Ascending aorta (tissue), 2 donors: Measurements from ENCODE around the gene OR10H2. TPM values are rescaled to one million over a fixed set of nuclear protein-coding genes. Genes with fewer than 3 reads are reported as not detected.
"Not testable (repeated sequence)": the region's sequence is repeated elsewhere in the genome, so short reads cannot be mapped to it uniquely, and the experiment has no call there.

Experiments
- DNase-seq, 2 donors: peaks; one replicate each; pipeline ENCODE4 v3.0.0-alpha.2; 2019; ENCODE audit warnings: low spot score in 2 of 2
- H3K27ac ChIP-seq, 2 donors: fragments of 200-600 bp; sonication (generic); one replicate each; pipeline ENCODE4 v1.5.1; 2016 to 2017; ENCODE audit warnings: mild to moderate bottlenecking in 1 of 2
- H3K27me3 ChIP-seq: fragments of 200-600 bp; sonication (generic); one replicate; pipeline ENCODE4 v1.5.1; 2017
- H3K36me3 ChIP-seq, 2 donors: fragments of 200-600 bp; sonication (generic); one replicate each; pipeline ENCODE4 v1.5.1; 2016
- H3K4me1 ChIP-seq, 2 donors: fragments of 200-600 bp; sonication (generic); one replicate each; pipeline ENCODE4 v1.5.1; 2016 to 2017; ENCODE audit warnings: mild to moderate bottlenecking in 1 of 2
- H3K4me3 ChIP-seq, 2 donors: fragments of 200-600 bp; sonication (generic); one replicate each; pipeline ENCODE4 v1.5.1; 2016 to 2017; ENCODE audit warnings: mild to moderate bottlenecking in 1 of 2
- H3K9me3 ChIP-seq, 2 donors: fragments of 200-600 bp; sonication (generic); one replicate each; pipeline ENCODE4 v1.5.1; 2016
- intact Hi-C: fragments of 100-400 bp; cut with DNase I; formaldehyde crosslinking; loops from one replicate; pipeline ENCODE4 v1.15.1; 2023
- total RNA-seq: library from RNA; depleted of rRNA; stranded (reverse); fragments of >200 nt; gene quantifications from one replicate; pipeline ENCODE4 v1.1.0, GENCODE V29; 2016
- TF ChIP-seq, protein P1 (sequence below), 3 experiments: fragments of 200-600 bp in 2 of 3; fragments of 450-650 bp in 1 of 3; sonication (generic) in 2 of 3; IDR thresholded peaks; one replicate each; pipeline ENCODE4 v1.5.1; 2016 to 2019; ENCODE audit warnings: antibody characterized with exemption in 3 of 3, mild to moderate bottlenecking in 1 of 3, moderate library complexity in 1 of 3

Gene OR10H2
- total RNA-seq, result not detected

GRCh38 chr19:15727724-15728123 lies at the start of gene OR10H2:
TSS of gene OR10H2 (plus strand) at chr19:15728024. CDS start at chr19:15728044, 20 bp downstream.
- Histone ChIP-seq H3K4me1 (no peaks in the 10 kb centered on the region), H3K36me3 (no peaks in the 10 kb centered on the region), H3K27ac (no peak within 1 kb of the TSS), H3K4me3 (no peak within 1 kb of the TSS), H3K27me3 (no peaks in the 10 kb centered on the region), H3K9me3 (no peaks in the 10 kb centered on the region)
- DNase-seq, result no peak
- intact Hi-C loops, result no loop called here
- TF ChIP-seq, protein P1, sequence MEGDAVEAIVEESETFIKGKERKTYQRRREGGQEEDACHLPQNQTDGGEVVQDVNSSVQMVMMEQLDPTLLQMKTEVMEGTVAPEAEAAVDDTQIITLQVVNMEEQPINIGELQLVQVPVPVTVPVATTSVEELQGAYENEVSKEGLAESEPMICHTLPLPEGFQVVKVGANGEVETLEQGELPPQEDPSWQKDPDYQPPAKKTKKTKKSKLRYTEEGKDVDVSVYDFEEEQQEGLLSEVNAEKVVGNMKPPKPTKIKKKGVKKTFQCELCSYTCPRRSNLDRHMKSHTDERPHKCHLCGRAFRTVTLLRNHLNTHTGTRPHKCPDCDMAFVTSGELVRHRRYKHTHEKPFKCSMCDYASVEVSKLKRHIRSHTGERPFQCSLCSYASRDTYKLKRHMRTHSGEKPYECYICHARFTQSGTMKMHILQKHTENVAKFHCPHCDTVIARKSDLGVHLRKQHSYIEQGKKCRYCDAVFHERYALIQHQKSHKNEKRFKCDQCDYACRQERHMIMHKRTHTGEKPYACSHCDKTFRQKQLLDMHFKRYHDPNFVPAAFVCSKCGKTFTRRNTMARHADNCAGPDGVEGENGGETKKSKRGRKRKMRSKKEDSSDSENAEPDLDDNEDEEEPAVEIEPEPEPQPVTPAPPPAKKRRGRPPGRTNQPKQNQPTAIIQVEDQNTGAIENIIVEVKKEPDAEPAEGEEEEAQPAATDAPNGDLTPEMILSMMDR (IDR thresholded peaks at IDR 0.05), result no peak

DNA sequence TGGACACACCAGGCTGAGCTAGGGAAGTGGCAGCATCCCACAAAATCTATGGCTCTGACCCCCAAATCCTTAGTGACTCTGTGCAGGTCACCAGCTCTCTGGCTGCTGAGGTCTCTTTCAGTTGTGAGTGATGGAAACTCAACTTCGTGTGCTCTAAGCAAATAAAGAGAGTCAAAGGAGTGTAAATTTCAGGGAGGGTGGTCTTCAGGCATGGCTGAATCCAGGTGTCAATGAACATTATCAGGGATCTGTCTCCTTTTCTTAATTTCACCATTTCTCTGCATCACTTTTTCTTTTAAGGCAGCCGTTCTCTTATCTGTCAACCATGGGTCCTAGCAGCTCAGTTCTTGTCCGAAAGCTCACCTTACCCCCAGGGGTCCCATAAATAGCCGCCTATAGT lies 48.7 kb upstream of the OR10H2 start:
- no peak for DNase-seq
- Histone ChIP-seq H3K9me3 (no peaks in the 10 kb centered on the region), H3K27me3 (no peaks in the 10 kb centered on the region), H3K4me1 (no peaks in the 10 kb centered on the region), H3K27ac (no peak overlapping the region), H3K36me3 (no peaks in the 10 kb centered on the region), H3K4me3 (no peak overlapping the region)
- TF ChIP-seq, protein P1 (IDR thresholded peaks at IDR 0.05), result no peak
- intact Hi-C loops, result no loop called here

DNA sequence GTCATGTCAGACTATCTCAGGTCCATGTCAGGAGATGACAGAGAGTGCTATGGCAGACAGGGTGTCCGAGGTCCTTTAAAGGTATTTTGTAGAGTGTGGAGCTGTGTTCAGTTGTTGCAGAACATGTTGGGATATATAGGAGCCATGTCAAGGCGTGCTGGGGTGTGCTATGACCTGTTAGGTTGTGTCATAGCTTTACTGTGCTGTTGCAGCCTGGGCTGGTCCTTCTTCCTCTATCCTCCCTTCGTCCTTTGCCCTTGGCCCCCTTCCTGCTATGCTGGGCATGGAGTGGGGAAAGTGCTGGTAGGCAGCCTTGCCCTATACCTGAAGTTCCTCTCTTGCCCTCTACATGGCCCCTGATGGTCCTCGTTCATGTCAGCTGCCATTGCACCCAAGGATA lies 48.0 kb upstream of the OR10H2 start:
- H3K4me3 ChIP-seq, H3K27me3 ChIP-seq, DNase-seq, H3K9me3 ChIP-seq, H3K36me3 ChIP-seq, intact Hi-C loops, H3K4me1 ChIP-seq, H3K27ac ChIP-seq: not testable (repeated sequence)

DNA sequence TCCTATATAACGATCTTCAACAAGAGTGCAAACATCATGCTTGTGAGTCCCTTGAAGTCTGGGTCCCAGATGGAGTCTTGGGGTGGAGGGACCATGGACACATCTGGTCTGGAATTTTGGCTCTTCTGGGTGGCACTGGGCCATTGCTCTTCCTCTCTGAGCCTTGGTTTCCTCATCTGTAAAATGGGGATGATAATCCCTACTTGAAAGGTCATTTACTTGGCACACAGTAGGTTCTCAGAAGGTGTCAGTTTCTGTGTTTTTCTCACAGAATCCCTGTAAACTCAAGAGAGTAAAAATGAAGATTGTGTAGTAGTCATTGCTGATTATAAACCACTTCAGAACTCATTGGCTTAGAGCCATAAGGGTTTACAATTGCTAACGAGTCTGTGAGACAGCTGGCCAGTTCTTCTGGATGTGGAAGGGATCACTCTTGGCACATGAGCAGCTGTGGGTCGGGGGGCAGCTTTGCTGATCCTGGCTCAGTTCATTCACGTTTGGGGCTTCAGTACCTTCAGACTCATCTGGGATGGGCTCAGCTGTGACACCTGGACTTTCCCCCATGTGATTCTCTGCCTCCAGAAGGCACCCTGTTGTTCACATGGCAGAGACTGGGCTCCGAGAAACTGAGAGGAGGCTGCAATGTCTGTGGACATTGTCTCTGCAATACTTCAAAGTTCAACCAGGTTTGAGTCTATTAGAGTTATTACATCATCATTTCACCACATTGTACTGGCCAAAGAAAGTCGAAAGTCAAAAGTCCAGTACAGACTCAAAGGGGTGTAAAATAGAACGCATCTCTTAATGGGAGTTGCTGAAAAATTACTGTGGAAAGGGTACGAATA lies 47.1 kb upstream of the OR10H2 start:
- no peak for DNase-seq
- Histone ChIP-seq H3K4me1 (no peaks in the 10 kb centered on the region), H3K27me3 (no peaks in the 10 kb centered on the region), H3K9me3 (no peaks in the 10 kb centered on the region), H3K4me3 (no peak overlapping the region), H3K36me3 (no peaks in the 10 kb centered on the region), H3K27ac (no peak overlapping the region)
- intact Hi-C loops, result no loop called here
- TF ChIP-seq, protein P1 (IDR thresholded peaks at IDR 0.05), result no peak

DNA sequence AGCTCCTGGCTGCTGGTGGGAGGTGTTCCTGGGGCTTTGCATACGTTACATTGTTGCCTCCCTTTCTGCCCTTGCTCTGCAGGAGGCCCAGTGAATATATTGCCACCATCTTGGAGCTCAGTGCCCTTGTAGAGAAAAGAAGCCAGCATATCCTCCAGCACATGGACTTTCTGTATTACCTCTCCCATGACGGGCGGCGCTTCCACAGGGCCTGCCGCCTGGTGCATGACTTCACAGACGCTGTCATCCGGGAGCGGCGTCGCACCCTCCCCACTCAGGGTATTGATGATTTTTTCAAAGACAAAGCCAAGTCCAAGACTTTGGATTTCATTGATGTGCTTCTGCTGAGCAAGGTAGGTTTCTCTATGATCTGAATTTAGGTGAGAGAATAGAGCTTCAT lies 44.4 kb upstream of the OR10H2 start:
- no peaks in the 10 kb centered on the region for H3K27me3 ChIP-seq
- no peak overlapping the region for H3K4me3 ChIP-seq
- intact Hi-C loops, result no loop called here
- TF ChIP-seq, protein P1 (IDR thresholded peaks at IDR 0.05), result no peak
- no peak for DNase-seq
- H3K4me1 ChIP-seq, result no peaks in the 10 kb centered on the region
- peaks cover 0 to 11% of the 10 kb centered on the region in 2 donors for H3K9me3 ChIP-seq
- peaks cover 0 to 3% of the 10 kb centered on the region in 2 donors for H3K36me3 ChIP-seq
- no peak overlapping the region for H3K27ac ChIP-seq

- no peak overlapping the region for H3K27ac ChIP-seq
- DNase-seq, result no peak
- H3K36me3 ChIP-seq, result peaks cover 0 to 3% of the 10 kb centered on the region in 2 donors
- H3K27me3 ChIP-seq, result no peaks in the 10 kb centered on the region
- TF ChIP-seq, protein P1 (IDR thresholded peaks at IDR 0.05), result no peak
- peaks cover 4 to 13% of the 10 kb centered on the region in 2 donors for H3K9me3 ChIP-seq
- intact Hi-C loops, result no loop called here
- no peaks in the 10 kb centered on the region for H3K4me1 ChIP-seq
- no peak overlapping the region for H3K4me3 ChIP-seq
Observed at GRCh38 chr19:15684828-15685227, 43.0 kb upstream of the OR10H2 start.
